ENCODE measurements around the gene RIOX2. TPM values are rescaled to one million over a fixed set of nuclear protein-coding genes. Genes with fewer than 3 reads are reported as not detected.

Gene RIOX2
- total RNA-seq, 1 donor from 2014 or later, result 26.5 TPM

- no peak overlapping the region for H3K27ac Mint-ChIP-seq (ENCODE audit: unreplicated experiment)
- TF ChIP-seq, protein P1, sequence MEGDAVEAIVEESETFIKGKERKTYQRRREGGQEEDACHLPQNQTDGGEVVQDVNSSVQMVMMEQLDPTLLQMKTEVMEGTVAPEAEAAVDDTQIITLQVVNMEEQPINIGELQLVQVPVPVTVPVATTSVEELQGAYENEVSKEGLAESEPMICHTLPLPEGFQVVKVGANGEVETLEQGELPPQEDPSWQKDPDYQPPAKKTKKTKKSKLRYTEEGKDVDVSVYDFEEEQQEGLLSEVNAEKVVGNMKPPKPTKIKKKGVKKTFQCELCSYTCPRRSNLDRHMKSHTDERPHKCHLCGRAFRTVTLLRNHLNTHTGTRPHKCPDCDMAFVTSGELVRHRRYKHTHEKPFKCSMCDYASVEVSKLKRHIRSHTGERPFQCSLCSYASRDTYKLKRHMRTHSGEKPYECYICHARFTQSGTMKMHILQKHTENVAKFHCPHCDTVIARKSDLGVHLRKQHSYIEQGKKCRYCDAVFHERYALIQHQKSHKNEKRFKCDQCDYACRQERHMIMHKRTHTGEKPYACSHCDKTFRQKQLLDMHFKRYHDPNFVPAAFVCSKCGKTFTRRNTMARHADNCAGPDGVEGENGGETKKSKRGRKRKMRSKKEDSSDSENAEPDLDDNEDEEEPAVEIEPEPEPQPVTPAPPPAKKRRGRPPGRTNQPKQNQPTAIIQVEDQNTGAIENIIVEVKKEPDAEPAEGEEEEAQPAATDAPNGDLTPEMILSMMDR (IDR thresholded peaks at IDR 0.05), result no peak
- no peaks in the 10 kb centered on the region for H3K4me1 Mint-ChIP-seq (ENCODE audit: low read depth)
- no peaks in the 10 kb centered on the region for H3K9me3 Mint-ChIP-seq (ENCODE audit: low read depth)
- no peaks in the 10 kb centered on the region for H3K36me3 Mint-ChIP-seq (ENCODE audit: low read depth)
- peaks cover 42% of the 10 kb centered on the region for H3K27me3 Mint-ChIP-seq (ENCODE audit: low read depth)
- no peak for DNase-seq (ENCODE audit: low spot score)
- no peak overlapping the region for H3K4me3 Mint-ChIP-seq (ENCODE audit: unreplicated experiment)
Measured at GRCh38 chr3:97994328-97994945, 22.2 kb upstream of the RIOX2 start.

- Mint-ChIP-seq H3K4me1 (ENCODE audit: low read depth) (no peaks in the 10 kb centered on the region), H3K4me3 (ENCODE audit: unreplicated experiment) (no peak overlapping the region), H3K27ac (ENCODE audit: unreplicated experiment) (no peak overlapping the region), H3K27me3 (ENCODE audit: low read depth) (peaks cover 35% of the 10 kb centered on the region), H3K36me3 (ENCODE audit: low read depth) (no peaks in the 10 kb centered on the region), H3K9me3 (ENCODE audit: low read depth) (no peaks in the 10 kb centered on the region)
- TF ChIP-seq, protein P1 (IDR thresholded peaks at IDR 0.05), result no peak
- no peak for DNase-seq (ENCODE audit: low spot score)
Measured at GRCh38 chr3:97993526-97993925, 21.3 kb upstream of the RIOX2 start.

GRCh38 chr3:97992547-97993173, 20.4 kb upstream of the RIOX2 start:
- no peak for DNase-seq (ENCODE audit: low spot score)
- TF ChIP-seq, protein P1 (IDR thresholded peaks at IDR 0.05), result no peak
- no peaks in the 10 kb centered on the region for H3K4me1 Mint-ChIP-seq (ENCODE audit: low read depth)
- no peaks in the 10 kb centered on the region for H3K36me3 Mint-ChIP-seq (ENCODE audit: low read depth)
- no peak overlapping the region for H3K4me3 Mint-ChIP-seq (ENCODE audit: unreplicated experiment)
- H3K9me3 Mint-ChIP-seq (ENCODE audit: low read depth), result no peaks in the 10 kb centered on the region
- no peak overlapping the region for H3K27ac Mint-ChIP-seq (ENCODE audit: unreplicated experiment)
- H3K27me3 Mint-ChIP-seq (ENCODE audit: low read depth), result peaks cover 35% of the 10 kb centered on the region

GRCh38 chr3:97991293-97991682, 19.1 kb upstream of the RIOX2 start:
- peaks cover 28% of the 10 kb centered on the region for H3K27me3 Mint-ChIP-seq (ENCODE audit: low read depth)
- no peak overlapping the region for H3K27ac Mint-ChIP-seq (ENCODE audit: unreplicated experiment)
- no peak overlapping the region for H3K4me3 Mint-ChIP-seq (ENCODE audit: unreplicated experiment)
- no peaks in the 10 kb centered on the region for H3K9me3 Mint-ChIP-seq (ENCODE audit: low read depth)
- TF ChIP-seq, protein P1 (IDR thresholded peaks at IDR 0.05), result no peak
- H3K4me1 Mint-ChIP-seq (ENCODE audit: low read depth), result no peaks in the 10 kb centered on the region
- DNase-seq (ENCODE audit: low spot score), result no peak
- no peaks in the 10 kb centered on the region for H3K36me3 Mint-ChIP-seq (ENCODE audit: low read depth)

GRCh38 chr3:97990624-97991292, 18.5 kb upstream of the RIOX2 start:
- Mint-ChIP-seq H3K36me3 (ENCODE audit: low read depth) (no peaks in the 10 kb centered on the region), H3K4me3 (ENCODE audit: unreplicated experiment) (no peak overlapping the region), H3K4me1 (ENCODE audit: low read depth) (no peaks in the 10 kb centered on the region), H3K27ac (ENCODE audit: unreplicated experiment) (no peak overlapping the region), H3K9me3 (ENCODE audit: low read depth) (no peaks in the 10 kb centered on the region), H3K27me3 (ENCODE audit: low read depth) (peaks cover 25% of the 10 kb centered on the region)
- no peak for DNase-seq (ENCODE audit: low spot score)
- TF ChIP-seq, protein P1 (IDR thresholded peaks at IDR 0.05), result no peak
